Cerebellar nuclear complex (tissue), 1 donor: ENCODE measurements around the gene GPR83.
"Not testable (repeated sequence)": the region's sequence is repeated elsewhere in the genome, so short reads cannot be mapped to it uniquely, and the experiment has no call there.

ENCODE experiments used
- DNase-seq, 2 experiments: peaks; one replicate each; lab custom pipeline; 2025; lab: John Stamatoyannopoulos, UW

GPR83 gene

GRCh38 chr11:94370576-94370975, 30.6 kb downstream of the GPR83 start:
- not testable (repeated sequence) for DNase-seq

DNA sequence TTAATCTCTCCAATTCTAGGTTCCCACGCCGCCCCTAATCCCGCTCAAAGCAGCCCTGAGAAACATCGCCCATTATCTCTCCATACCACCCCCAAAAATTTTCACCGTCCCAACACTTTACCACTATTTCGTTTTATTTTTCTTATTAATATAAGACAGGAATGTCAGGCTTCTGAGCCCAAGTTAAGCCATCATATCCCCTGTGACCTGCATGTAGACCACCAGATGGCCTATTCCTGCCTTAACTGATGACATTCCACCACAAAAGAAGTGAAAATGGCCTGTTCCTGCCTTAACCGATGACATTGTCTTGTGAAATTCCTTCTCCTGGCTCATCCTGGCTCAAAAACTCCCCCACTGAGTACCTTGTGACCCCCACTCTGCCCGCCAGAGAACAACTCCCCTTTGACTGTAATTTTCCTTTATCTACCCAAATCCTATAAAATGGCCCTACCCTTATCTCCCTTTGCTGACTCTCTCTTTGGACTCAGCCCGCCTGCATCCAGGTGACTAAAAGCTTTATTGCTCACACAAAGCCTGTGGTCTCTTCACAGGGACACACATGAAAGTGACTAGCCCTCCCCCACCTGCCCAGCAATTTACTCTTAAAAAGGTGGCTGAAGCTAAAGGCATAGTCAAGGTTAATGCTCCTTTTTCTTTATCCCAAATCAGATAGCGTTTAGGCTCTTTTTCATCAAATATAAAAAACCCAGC, 50.2 kb downstream of the GPR83 start:
- DNase-seq, result not testable (repeated sequence)

GRCh38 chr11:94346311-94346710, 54.9 kb downstream of the GPR83 start:
- not testable (repeated sequence) for DNase-seq

GRCh38 chr11:94343495-94343894, 57.7 kb downstream of the GPR83 start:
- no peak for DNase-seq

- DNase-seq, result no peak
Measured at GRCh38 chr11:94342250-94342649, 59.0 kb downstream of the GPR83 start.

DNA sequence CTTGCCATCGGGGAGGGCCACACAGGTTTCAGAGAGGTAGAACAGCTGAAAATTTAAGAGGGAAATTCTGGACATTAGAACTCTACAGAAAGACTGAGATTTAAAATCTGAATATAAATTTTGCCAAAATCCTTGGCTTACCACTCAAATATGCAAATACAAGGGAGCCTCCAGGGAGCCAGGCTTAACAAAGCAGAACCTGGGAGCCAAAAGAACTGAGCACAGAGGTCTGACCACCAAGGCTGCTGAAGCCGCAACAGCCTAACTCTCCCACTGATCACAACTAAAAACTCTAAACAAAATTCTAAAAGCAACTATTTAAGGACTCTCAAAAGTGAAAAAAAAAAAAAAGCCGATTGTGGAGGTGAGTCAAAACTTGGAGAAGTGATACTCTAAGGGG, 62.6 kb downstream of the GPR83 start:
- no peak for DNase-seq

- DNase-seq, result no peak
Measured at GRCh38 chr11:94336033-94336432, 65.2 kb downstream of the GPR83 start.

DNA sequence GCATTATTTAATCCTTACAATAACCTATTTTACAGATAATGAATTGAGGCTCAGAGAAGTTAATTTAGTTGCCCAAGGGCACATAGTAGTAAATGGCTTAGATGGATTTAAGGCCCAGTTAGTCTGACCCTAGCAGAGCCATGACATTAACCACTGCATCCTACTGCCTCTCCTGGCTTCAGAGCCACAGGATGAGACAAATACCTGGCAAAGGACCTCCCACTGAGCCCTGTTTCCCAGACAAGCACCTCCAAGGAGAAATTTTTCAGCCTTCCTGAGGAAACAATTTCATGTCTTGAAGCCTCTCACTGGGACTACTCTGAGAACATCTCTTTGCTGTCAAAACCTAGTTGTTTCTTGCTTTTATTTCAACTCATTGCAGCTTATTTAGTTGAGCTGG, 68.4 kb downstream of the GPR83 start:
- no peak for DNase-seq

- DNase-seq, result no peak
Measured at GRCh38 chr11:94330789-94331188, 70.4 kb downstream of the GPR83 start.

DNA sequence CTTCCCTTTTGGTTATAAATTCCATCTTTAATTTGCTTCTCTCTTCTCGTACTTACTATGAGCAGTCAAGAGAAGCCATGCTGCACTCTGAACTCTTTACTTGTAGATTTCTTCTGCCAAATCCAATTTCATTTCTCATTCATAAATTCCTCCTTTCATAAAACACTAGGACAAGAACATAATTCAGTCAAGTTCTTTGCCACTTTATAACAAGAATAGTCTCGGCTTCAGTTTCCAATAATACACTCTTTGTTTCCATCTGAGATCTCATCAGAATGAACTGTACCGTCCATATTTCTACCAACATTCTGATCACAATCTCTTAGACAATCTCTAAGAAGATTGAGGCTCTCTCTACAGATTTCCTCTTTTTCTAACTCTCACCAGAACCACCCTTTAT, 71.7 kb downstream of the GPR83 start:
- no peak for DNase-seq

GRCh38 chr11:94328587-94329080, 72.6 kb downstream of the GPR83 start:
- DNase-seq, result no peak
